SK-N-SH (cell line): ENCODE data around the gene AGBL4. TPM values are rescaled to one million over a fixed set of nuclear protein-coding genes. Genes with fewer than 3 reads are reported as not detected.

Experiments used
- CTCF ChIA-PET: fragments of 300-600, 350-600 bp; formaldehyde crosslinking; extraction: SDS; loops from one replicate; lab custom pipeline; 2021; lab: Yijun Ruan, JAX
- POLR2A ChIA-PET: fragments of 350-600 bp; sonication (Branson Sonifier 250); formaldehyde crosslinking; extraction: SDS; loops from one replicate; lab custom pipeline; 2020; ENCODE audit warnings: antibody characterized with exemption, inconsistent platforms; lab: Yijun Ruan, JAX
- DNase-seq: peaks from one replicate; pipeline ENCODE4 v3.0.0; 2012
- H2AFZ ChIP-seq: fragments of 200-600 bp; sonication (generic); 2 replicates; pipeline ENCODE4 v1.8.1; 2016; ENCODE audit warnings: antibody characterized with exemption, mild to moderate bottlenecking, low read depth
- H3F3A ChIP-seq: fragments of 200-600 bp; sonication (generic); replicated peaks from 2 replicates; pipeline ENCODE3; 2016; ENCODE audit warnings: antibody characterized with exemption, mild to moderate bottlenecking; ENCODE audit not compliant: insufficient read depth
- H3K27ac ChIP-seq, 2 experiments: fragments of 200-500 bp in 1 of 2; fragments of 200-600 bp in 1 of 2; sonication (Bioruptor generic) in 1 of 2; sonication (generic), shearing (Covaris generic) in 1 of 2; 2 replicates each; pipeline versions ENCODE4 v1.5.1 to v1.6.1; 2014 to 2016; ENCODE audit warnings: low read depth in 2 of 2, inconsistent platforms in 1 of 2, low read length in 1 of 2, mild to moderate bottlenecking in 1 of 2, mixed read lengths in 1 of 2
- H3K27me3 ChIP-seq: fragments of 200-600 bp; sonication (generic), shearing (Covaris generic); 2 replicates; pipeline ENCODE4 v1.6.1; 2016; ENCODE audit warnings: mixed run types; ENCODE audit not compliant: insufficient read depth
- H3K36me3 ChIP-seq, 2 experiments: fragments of 200-500 bp in 1 of 2; fragments of 200-600 bp in 1 of 2; sonication (Bioruptor generic) in 1 of 2; sonication (generic) in 1 of 2; replicated peaks in 1 of 2; 2 replicates each; pipeline versions ENCODE3 to v1.5.1; 2014 to 2016; ENCODE audit warnings: low read length in 1 of 2, mild to moderate bottlenecking in 1 of 2; ENCODE audit not compliant: insufficient read depth in 2 of 2, control insufficient read depth in 1 of 2
- H3K4me1 ChIP-seq, 2 experiments: fragments of 200-500 bp in 1 of 2; fragments of 200-600 bp in 1 of 2; sonication (Bioruptor generic) in 1 of 2; sonication (generic), shearing (Covaris generic) in 1 of 2; 2 replicates each; pipeline versions ENCODE4 v1.5.1 to v1.6.1; 2014 to 2016; ENCODE audit warnings: low read depth in 1 of 2, low read length in 1 of 2, mixed run types in 1 of 2; ENCODE audit not compliant: insufficient read depth in 2 of 2, control insufficient read depth in 1 of 2
- H3K4me2 ChIP-seq: fragments of 200-600 bp; sonication (generic), shearing (Covaris generic); 2 replicates; pipeline ENCODE4 v1.6.1; 2017; ENCODE audit warnings: mixed run types
- H3K4me3 ChIP-seq, 2 experiments: fragments of 200-500 bp in 1 of 2; fragments of 200-600 bp in 1 of 2; sonication (Bioruptor generic) in 1 of 2; sonication (generic), shearing (Covaris generic) in 1 of 2; 2 replicates each; pipeline versions ENCODE4 v1.5.1 to v1.8.1; 2014 to 2016; ENCODE audit warnings: low read depth in 2 of 2, inconsistent platforms in 1 of 2, low read length in 1 of 2, mild to moderate bottlenecking in 1 of 2, mixed read lengths in 1 of 2, moderate library complexity in 1 of 2
- H3K79me2 ChIP-seq: fragments of 200-600 bp; sonication (generic); 2 replicates; pipeline ENCODE4 v1.8.1; 2017; ENCODE audit warnings: mild to moderate bottlenecking; ENCODE audit not compliant: insufficient read depth
- H3K9ac ChIP-seq: fragments of 200-600 bp; sonication (generic); 2 replicates; pipeline ENCODE4 v1.6.1; 2017; ENCODE audit warnings: mixed run types
- H3K9me2 ChIP-seq: fragments of 200-600 bp; sonication (generic); 2 replicates; pipeline ENCODE4 v1.6.1; 2017; ENCODE audit warnings: mixed run types
- H3K9me3 ChIP-seq: fragments of 200-600 bp; sonication (generic); 2 replicates; pipeline ENCODE4 v1.6.1; 2017; ENCODE audit warnings: mixed run types, mild to moderate bottlenecking, moderate library complexity
- H4K20me1 ChIP-seq: fragments of 200-600 bp; sonication (generic); 2 replicates; pipeline ENCODE4 v1.6.1; 2017; ENCODE audit warnings: mild to moderate bottlenecking, mixed run types; ENCODE audit not compliant: insufficient read depth
- EP300 ChIP-seq, 2 experiments: IDR thresholded peaks; 2 replicates each; pipeline versions ENCODE4 v1.4.0 to v1.6.1; 2012; ENCODE audit warnings: borderline replicate concordance in 1 of 2, low read depth in 1 of 2, low read length in 1 of 2
- FOSL2 ChIP-seq: IDR thresholded peaks from 2 replicates; pipeline ENCODE4 v1.4.0; 2012; ENCODE audit warnings: low read depth, mild to moderate bottlenecking, moderate library complexity, borderline replicate concordance
- JUND ChIP-seq: IDR thresholded peaks from 2 replicates; pipeline ENCODE4 v1.4.0; 2012
- PBX3 ChIP-seq: IDR thresholded peaks from 2 replicates; pipeline ENCODE4; 2012
- RFX5 ChIP-seq: IDR thresholded peaks from 2 replicates; pipeline ENCODE4 v1.6.1; 2012; ENCODE audit warnings: mild to moderate bottlenecking, improper control_type of control experiment, low read length
- SIN3A ChIP-seq: IDR thresholded peaks from 2 replicates; pipeline ENCODE4 v1.6.1; 2012; ENCODE audit warnings: low read depth, mild to moderate bottlenecking, low read length, moderate library complexity, borderline replicate concordance
- YY1 ChIP-seq: IDR thresholded peaks from 2 replicates; pipeline ENCODE4 v1.4.0; 2012; ENCODE audit warnings: low read depth, mild to moderate bottlenecking
- WGBS: methylation state at CpG from one replicate; pipeline ENCODE4 v1.1.6; 2017; ENCODE audit warnings: low lambda C conversion rate; 5-methylcytosine and 5-hydroxymethylcytosine counted together
- polyA plus RNA-seq, 3 experiments: library from polyadenylated mRNA; depleted of rRNA; stranded (reverse); fragments of >200 nt; gene quantifications; 2 replicates each; pipeline ENCODE4 v1.2.3, GENCODE V29; 2012
- TF ChIP-seq, protein P1 (sequence below): IDR thresholded peaks from 2 replicates; pipeline ENCODE4 v1.6.1; 2012; ENCODE audit warnings: mild to moderate bottlenecking, low read depth, low read length, moderate library complexity
- TF ChIP-seq, protein P2 (sequence below): IDR thresholded peaks from 2 replicates; pipeline ENCODE4 v1.4.0; 2012; ENCODE audit warnings: low read depth
- TF ChIP-seq, protein P3 (sequence below): IDR thresholded peaks from 2 replicates; pipeline ENCODE4 v1.4.0; 2012; ENCODE audit warnings: low read depth, borderline replicate concordance

The AGBL4 gene
- polyA plus RNA-seq, 1 of the 3 experiments (the other 2 are of a cell fraction) = 0.07 TPM

- H3K79me2 ChIP-seq = no peaks in the 10 kb centered on the region
- H3K36me3 ChIP-seq = no peaks in the 10 kb centered on the region
- no peak overlapping the region for H3K4me2 ChIP-seq
- no peak overlapping the region for H3K9ac ChIP-seq
- no peaks in the 10 kb centered on the region for H3K9me2 ChIP-seq
- H3K9me3 ChIP-seq = no peaks in the 10 kb centered on the region
- no peaks in the 10 kb centered on the region for H3K27me3 ChIP-seq
- 0 out of 4 replicates have a peak, but pooled peaks cover 0 to 2% of the 10 kb centered on the region in 2 experiments for H3K4me1 ChIP-seq
- H4K20me1 ChIP-seq = no peaks in the 10 kb centered on the region
- ChIA-PET POLR2A (no interaction called here), CTCF (interaction anchor here (0.7 to 1.2 kb wide), 2 partner anchors 38 to 507 kb away, joined by 3 read pairs; no protein-coding TSS in a partner anchor)
- WGBS = 61% methylated on average over 2 of the region's 2 CpGs
- TF ChIP-seq JUND = no peak
- TF ChIP-seq EP300 (IDR thresholded peaks at IDR 0.05; ENCODE audit: borderline replicate concordance in 1 of 2, low read depth in 1 of 2, low read length in 1 of 2) = no peak
- TF ChIP-seq, protein P1, sequence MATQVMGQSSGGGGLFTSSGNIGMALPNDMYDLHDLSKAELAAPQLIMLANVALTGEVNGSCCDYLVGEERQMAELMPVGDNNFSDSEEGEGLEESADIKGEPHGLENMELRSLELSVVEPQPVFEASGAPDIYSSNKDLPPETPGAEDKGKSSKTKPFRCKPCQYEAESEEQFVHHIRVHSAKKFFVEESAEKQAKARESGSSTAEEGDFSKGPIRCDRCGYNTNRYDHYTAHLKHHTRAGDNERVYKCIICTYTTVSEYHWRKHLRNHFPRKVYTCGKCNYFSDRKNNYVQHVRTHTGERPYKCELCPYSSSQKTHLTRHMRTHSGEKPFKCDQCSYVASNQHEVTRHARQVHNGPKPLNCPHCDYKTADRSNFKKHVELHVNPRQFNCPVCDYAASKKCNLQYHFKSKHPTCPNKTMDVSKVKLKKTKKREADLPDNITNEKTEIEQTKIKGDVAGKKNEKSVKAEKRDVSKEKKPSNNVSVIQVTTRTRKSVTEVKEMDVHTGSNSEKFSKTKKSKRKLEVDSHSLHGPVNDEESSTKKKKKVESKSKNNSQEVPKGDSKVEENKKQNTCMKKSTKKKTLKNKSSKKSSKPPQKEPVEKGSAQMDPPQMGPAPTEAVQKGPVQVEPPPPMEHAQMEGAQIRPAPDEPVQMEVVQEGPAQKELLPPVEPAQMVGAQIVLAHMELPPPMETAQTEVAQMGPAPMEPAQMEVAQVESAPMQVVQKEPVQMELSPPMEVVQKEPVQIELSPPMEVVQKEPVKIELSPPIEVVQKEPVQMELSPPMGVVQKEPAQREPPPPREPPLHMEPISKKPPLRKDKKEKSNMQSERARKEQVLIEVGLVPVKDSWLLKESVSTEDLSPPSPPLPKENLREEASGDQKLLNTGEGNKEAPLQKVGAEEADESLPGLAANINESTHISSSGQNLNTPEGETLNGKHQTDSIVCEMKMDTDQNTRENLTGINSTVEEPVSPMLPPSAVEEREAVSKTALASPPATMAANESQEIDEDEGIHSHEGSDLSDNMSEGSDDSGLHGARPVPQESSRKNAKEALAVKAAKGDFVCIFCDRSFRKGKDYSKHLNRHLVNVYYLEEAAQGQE = no peak
- TF ChIP-seq SIN3A = no peak
- TF ChIP-seq YY1 = no peak
- TF ChIP-seq, protein P2, sequence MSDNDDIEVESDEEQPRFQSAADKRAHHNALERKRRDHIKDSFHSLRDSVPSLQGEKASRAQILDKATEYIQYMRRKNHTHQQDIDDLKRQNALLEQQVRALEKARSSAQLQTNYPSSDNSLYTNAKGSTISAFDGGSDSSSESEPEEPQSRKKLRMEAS = no peak
- TF ChIP-seq RFX5 = no peak
- TF ChIP-seq PBX3 = no peak
- no peak for TF ChIP-seq FOSL2
- TF ChIP-seq, protein P3, sequence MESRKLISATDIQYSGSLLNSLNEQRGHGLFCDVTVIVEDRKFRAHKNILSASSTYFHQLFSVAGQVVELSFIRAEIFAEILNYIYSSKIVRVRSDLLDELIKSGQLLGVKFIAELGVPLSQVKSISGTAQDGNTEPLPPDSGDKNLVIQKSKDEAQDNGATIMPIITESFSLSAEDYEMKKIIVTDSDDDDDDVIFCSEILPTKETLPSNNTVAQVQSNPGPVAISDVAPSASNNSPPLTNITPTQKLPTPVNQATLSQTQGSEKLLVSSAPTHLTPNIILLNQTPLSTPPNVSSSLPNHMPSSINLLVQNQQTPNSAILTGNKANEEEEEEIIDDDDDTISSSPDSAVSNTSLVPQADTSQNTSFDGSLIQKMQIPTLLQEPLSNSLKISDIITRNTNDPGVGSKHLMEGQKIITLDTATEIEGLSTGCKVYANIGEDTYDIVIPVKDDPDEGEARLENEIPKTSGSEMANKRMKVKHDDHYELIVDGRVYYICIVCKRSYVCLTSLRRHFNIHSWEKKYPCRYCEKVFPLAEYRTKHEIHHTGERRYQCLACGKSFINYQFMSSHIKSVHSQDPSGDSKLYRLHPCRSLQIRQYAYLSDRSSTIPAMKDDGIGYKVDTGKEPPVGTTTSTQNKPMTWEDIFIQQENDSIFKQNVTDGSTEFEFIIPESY = no peak
- H3K27ac ChIP-seq = no peak overlapping the region
- H3K4me3 ChIP-seq = no peak overlapping the region
- no peaks in the 10 kb centered on the region for H3F3A ChIP-seq
- H2AFZ ChIP-seq = no peak overlapping the region
- DNase-seq = no peak
Observed at GRCh38 chr1:48616710-48617109, 1407.0 kb downstream of the AGBL4 start.
